HG03196 (cell line): ENCODE results near the gene TRDN.
"Not testable (repeated sequence)": the region's sequence is repeated elsewhere in the genome, so short reads cannot be mapped to it uniquely, and the experiment has no call there.

Experiments used
- ATAC-seq: cut with Tn5 transposase; IDR thresholded peaks from one replicate; pipeline ENCODE4 v1.9.1; 2021; ENCODE audit not compliant: unreplicated experiment

Gene TRDN

DNA sequence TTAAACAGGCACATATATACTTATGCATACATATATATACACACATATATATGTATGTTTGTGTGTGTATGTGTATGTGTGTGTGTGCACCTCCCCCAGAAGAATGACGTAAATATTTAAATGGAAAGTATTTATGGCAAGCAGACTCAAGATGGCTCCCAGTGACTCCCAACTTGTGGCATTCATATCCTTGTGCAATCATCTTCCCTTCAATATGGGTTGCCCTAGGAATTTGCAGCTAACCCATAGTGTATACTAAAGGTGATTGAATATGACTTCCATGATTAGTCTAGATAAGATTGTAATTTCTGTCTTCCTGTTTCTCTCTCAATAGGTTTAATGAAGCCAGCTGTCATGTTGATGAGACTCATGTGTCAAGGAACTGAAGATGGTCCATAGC lies 127.6 kb downstream of the TRDN start:
- ATAC-seq = no peak

- ATAC-seq = no peak
Measured at GRCh38 chr6:123508290-123508689, 128.5 kb downstream of the TRDN start.

GRCh38 chr6:123507582-123507981 lies 129.2 kb downstream of the TRDN start:
- no peak for ATAC-seq

DNA sequence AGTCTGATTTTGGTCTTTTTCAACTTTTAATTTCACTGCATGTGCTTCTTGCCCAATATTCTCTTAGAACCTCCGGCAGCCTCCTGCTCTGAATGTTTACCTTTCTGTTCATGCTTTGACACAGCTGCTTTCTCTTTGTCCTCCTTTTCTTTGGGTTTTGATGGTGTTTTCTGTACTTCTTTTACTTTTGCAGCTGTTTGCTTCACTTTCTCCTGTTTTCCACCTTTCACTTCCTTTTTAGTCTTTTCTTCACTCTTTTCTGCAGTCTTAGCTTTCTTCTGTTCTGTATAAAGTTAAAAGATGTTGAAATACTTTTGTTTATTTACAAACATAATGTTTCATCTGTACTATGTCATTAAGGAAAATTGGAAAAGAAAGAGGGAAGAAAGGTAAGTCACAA lies 133.1 kb downstream of the TRDN start:
- no peak for ATAC-seq

DNA sequence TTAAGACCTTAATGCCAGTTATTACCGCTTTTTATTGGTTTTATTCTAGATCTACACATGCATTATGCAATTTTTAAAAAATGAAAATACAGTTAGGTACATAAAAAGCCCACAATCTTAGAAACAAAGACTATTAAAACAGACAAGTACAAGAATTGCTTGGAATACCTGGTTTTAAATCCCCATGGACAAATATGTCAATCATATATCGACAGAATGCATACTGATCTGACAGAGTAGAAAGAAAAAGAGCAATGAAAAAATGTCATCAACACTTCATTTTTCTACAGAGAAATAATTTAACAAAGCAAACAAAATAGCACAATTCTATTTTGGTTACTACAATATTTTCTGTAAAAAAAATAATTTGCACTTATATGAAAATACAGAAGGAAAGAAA lies 139.7 kb downstream of the TRDN start:
- ATAC-seq = no peak

- ATAC-seq = no peak
Measured at GRCh38 chr6:123489589-123489988, 147.2 kb downstream of the TRDN start.

DNA sequence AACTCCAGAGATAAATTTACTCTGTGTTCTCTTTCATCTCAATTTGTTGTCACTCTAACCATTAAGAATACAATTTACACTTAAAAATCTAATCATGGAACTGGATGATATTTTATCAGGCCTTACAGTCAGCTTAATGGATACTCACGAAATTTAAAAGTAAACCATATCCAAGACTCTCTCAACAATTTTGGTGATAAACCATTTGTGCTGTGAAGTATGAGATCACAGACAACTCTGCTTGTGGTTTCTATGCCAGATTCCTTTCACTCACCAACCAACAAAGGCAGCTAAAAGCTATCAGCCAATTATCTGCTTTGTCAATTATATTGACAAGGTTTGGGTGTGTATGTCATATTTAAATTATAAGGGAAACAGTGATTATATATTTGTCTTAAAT lies 155.8 kb downstream of the TRDN start:
- no peak for ATAC-seq

GRCh38 chr6:123472025-123472702 lies 164.6 kb downstream of the TRDN start:
- not testable (repeated sequence) for ATAC-seq

DNA sequence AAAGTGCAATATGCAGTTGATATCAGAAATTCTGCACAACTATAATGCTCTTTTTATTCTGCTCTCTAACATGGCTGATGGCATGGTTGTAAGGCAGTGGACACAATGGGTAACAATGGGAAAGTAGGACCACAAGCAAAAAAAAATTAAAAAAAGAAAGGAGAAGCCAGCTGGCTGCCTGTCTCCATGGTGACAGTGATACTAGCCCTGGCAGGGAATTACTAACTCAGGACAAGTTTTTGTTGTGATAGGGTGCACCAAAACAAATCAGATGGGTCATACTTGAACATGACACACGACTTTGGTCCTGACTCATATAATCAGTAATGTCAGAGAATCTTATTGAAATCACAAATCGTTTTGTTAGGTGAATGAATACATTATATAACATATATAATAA lies 169.4 kb downstream of the TRDN start:
- ATAC-seq = no peak

GRCh38 chr6:123462152-123462551 lies 174.6 kb downstream of the TRDN start:
- no peak for ATAC-seq

DNA sequence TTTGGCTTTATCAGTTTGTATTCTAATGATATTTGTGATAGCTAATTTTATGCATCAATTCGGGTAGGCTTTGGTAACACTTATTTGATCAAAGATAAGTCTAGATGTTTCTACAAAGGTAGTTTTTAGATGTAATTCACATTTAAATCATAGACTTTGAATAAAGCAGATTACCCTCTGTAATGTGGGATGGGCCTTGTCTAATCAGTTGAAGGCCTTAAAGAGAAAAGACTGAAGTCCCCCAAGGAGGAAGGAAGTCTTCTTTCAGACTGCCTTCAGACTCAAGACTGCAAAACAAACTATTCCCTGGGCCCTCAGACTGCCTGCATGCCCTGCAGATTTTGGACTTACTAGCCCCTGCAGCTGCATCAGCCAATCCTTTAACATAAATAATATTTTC lies 178.5 kb downstream of the TRDN start:
- no peak for ATAC-seq

DNA sequence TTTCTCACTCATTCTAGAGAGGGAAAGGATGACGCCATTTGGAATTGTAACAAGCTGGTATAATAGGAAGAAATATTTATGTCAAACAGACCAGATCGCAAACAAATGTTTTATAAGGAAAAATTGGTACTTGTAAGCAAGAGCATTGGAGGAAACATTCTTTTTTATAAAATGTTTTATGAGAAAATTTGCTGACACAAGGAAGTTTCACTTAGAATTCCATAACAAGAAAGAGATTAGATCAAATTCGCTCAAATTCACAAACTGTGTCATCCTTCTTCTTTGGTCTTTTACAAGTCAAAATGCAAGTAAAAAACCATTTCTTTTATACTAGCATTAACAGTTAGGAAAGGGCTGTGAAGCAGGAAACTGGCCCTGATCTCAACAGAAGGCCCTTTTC lies 179.9 kb downstream of the TRDN start:
- ATAC-seq = no peak

DNA sequence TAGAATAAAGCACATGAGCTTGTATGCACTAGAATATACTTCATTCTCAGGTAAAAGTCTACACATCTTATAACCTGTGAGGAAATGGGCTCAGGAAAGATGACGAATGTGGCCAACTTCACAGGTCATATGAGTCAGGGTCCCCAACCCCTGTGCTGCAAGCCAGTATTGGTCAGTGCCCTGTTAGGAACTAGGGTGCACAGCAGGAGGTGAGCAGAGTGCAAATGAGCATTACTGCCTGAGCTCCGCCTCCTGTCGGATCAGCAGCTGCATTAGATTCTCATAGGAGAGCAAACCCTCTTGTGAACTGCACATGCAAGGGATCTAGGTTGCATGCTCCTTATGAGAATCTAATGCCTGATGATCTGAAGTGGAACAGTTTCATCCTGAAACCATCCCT lies 182.3 kb downstream of the TRDN start:
- no peak for ATAC-seq

DNA sequence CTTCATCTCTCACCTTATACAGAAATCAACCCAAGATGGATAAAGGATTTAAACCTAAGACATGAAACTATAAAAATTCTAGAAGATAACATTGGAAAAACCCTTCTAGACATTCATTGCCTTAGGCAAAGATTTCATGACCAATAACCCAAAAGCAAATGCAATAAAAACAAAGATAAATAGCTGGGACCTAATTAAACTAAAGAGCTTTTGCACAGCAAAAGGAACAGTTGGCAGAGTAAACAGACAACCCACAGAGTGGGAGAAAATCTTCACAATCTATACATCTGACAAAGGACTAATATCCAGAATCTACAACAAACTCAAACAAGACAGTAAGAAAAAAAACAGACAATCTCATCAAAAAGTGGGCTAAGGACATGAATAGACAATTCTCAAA lies 183.7 kb downstream of the TRDN start:
- not testable (repeated sequence) for ATAC-seq

DNA sequence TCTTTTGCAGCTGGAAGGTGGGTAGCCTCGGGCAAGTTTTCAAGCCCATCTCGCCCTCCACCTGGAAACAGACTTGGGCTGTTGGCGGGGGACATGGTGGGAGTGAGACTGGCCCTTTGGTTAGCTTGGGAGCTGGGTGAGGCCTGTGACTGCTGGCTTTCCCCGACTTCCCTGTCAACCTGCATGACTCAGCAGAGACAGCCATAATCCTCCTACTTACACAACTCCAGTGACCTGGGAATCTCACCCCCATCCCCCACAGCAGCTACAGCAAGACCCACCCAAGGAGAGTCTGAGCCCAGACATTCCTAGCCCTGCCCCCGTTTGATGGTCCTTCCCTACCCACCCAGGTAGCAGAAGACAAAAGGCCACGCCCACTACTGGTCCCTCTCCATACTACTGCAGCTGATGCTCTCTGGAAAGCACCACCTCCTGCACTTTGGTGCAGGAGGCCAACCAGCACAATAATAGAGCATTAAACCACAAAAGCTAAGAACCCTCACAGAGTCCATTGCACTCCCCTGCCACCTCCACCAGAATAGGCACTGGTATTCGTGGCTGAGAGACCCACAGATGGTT lies 188.4 kb downstream of the TRDN start:
- ATAC-seq = no peak

DNA sequence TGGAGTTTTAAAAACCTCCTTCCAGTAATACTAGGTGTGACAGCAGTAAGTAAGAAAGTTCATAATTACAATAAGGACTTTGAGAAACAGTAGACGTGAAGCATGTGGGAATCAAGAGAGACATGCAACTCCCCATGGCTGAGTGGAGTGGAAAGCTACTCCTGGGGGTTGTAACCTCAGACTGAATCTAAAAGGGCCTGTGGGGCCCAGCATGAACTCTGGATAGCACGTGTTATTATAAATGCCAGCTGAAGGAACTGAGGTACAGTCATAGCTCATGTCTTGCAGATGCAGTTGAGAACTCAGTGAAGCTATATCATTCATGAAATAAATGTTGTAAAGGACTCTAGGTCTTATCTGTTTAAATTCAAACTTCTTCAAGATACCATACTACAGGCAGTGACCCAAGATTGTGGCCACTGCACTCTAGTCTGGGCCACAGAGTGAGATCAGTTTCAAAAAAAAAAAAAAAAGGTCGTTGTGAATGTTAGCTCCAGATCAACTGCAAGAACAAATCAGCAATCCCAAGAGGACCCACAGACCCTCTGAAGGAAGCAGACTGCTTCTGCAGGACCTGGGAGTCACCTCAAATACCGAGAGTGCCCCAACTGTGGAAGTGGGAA lies 189.3 kb downstream of the TRDN start:
- no peak for ATAC-seq

DNA sequence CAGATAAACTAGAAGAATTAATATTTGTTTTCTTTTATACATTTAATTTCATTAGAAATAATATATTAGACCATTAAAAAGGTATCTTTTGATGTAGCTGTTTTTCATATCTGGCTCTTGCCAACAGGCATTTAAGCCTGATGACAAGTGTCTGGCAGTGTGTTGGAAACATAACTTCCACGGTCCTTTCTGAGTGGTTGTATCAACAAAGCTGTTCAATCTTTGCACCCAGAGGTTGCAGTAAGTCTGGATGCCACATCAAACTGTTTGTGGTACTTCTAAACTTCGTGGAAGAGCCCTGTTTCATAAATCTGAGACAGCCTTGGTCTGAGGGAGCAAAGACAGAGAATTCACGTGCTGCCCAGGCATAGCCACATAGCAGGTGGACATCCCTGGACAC lies 197.4 kb downstream of the TRDN start:
- no peak for ATAC-seq

DNA sequence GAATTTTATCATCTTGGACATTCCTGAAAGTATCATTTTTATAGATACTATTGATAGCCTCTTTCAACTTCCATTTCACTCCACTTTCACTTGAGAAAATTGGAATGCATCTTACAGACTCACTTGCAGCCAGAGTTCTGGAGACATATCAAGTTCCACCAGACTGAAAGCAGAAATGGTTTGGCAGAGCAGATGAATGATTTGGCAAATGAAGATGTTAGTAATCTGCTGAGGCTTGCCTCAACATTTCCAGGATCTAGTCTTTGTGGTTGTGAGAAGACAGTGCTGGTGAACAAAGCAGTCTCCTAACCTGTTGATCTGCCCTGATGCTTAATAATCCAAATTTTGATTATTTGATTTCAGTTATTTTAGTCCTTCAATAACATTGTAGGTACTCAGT lies 202.6 kb downstream of the TRDN start:
- ATAC-seq = no peak

DNA sequence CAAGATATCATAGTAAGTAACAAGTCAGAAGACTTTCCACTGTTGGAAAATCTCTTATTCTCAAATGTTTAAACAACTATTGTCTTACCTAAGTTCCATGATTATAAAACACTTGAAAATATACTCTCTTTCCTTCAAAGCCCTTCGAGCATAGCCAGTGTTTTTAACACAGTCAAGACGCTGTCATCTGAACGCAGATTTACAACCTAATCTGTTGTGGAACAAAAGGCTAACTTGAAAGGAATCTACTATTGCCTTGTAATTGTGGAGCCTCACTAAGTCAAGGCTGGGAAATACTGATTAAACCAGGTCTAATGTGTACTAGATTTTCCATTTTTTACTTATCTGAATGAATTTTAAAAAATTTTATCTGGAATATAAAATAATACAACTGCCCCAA lies 205.8 kb downstream of the TRDN start:
- ATAC-seq = no peak

- no peak for ATAC-seq
Measured at GRCh38 chr6:123427008-123427407, 209.7 kb downstream of the TRDN start.

- ATAC-seq = no peak
Measured at GRCh38 chr6:123423130-123423529, 213.6 kb downstream of the TRDN start.

DNA sequence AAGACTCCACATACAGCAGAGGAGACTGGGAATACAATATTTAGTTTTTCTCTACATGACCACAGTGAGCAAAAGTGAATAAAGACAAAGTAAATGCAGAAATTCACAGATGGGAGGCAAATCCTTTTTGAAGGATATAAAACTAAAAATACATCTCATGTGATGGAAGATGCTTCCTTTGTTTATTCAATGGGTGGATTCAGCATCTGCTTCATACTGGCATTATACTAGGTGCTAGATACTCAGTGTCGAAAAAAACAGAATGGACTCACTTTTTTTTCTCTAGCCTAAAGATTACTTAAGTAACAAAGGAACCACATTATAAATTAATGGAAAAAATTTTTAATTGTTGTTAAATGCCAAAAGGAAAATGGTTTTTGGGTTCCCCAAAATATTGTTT lies 216.2 kb downstream of the TRDN start:
- ATAC-seq = no peak

DNA sequence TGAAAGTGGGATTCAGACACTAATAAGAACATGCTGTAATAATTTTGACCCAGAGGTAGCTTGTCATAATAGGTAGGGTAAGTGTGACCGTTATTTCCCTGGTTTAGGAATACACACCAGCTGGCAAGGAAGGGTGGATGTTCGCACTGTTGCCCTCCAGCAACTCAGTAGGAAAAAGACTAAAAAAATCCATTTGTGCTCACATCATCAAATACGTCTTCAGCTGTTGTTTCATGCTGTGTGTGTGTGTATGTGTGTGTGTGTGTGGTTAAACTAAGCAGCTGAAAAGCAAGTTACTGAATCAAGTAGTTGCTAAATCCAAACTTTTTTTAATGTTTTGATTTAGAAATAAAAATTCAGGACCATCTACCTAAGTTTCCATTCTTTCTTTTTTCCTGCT lies 218.7 kb downstream of the TRDN start:
- no peak for ATAC-seq
